GM23338 (cell line): ENCODE data around the gene MACO1.

Experiments used
- CTCF ChIP-seq, 2 experiments: fragments of 200-600 bp in 1 of 2; sonication (generic) in 1 of 2; conservative IDR thresholded peaks; 2 replicates each; pipeline versions ENCODE4 v1.5.1 to v1.6.1; 2016 to 2017; ENCODE audit warnings: antibody characterized with exemption in 2 of 2, low read depth in 2 of 2, mild to moderate bottlenecking in 2 of 2, moderate library complexity in 1 of 2
- EZH2phosphoT487 ChIP-seq: fragments of 200-600 bp; sonication (generic); IDR thresholded peaks from one replicate; pipeline ENCODE4 v1.8.1; 2018; ENCODE audit warnings: antibody characterized with exemption; ENCODE audit not compliant: unreplicated experiment
- POLR2AphosphoS5 ChIP-seq: IDR thresholded peaks from 2 replicates; pipeline ENCODE4 v1.6.1; 2016; ENCODE audit warnings: antibody characterized with exemption, low read depth
- ZNF331 ChIP-seq: fragments of 250-450 bp; sonication (Bioruptor Pico); IDR thresholded peaks from 2 replicates; pipeline ENCODE4 v1.5.0; 2020; ENCODE audit warnings: low read depth, mild to moderate bottlenecking, moderate library complexity

GRCh38 chr1:25430967-25431881 is 527 bp downstream of the MACO1 start:
- TF ChIP-seq EZH2phosphoT487 (no peak), CTCF (conservative IDR thresholded peaks at IDR 0.05; ENCODE audit: low read depth in 2 of 2) (no peak), ZNF331 (CRISPR knock-in tag) (no peak), POLR2AphosphoS5 (no peak; the same call in 1 of the 2 replicates)
